HepG2 (cell line): ENCODE measurements around the gene ZMYND10. TPM values are rescaled to one million over a fixed set of nuclear protein-coding genes. Genes with fewer than 3 reads are reported as not detected.

ENCODE experiments used
- ATAC-seq: fragments of 200-7000 bp; cut with Tn5 transposase; 3 replicates; pipeline ENCODE4 v1.9.1; 2020; ENCODE audit warnings: mild to moderate bottlenecking, moderate library complexity
- BruUV-seq: library from RNA; stranded (reverse); fragments of 400-500 nt; replicated peaks from 2 replicates; lab custom pipeline; 2021; lab: Mats Ljungman, UMichigan
- CTCF ChIA-PET: fragments of 300-600 bp; formaldehyde crosslinking; extraction: SDS; loops from one replicate; lab custom pipeline; 2021; ENCODE audit warnings: low total read pairs, inconsistent platforms, low intra/inter-chr PET ratio; lab: Yijun Ruan, JAX
- POLR2A ChIA-PET: fragments of 350-600 bp; sonication (Branson Sonifier 250); formaldehyde crosslinking; loops from one replicate; lab custom pipeline; 2020; ENCODE audit warnings: antibody characterized with exemption, inconsistent platforms; lab: Yijun Ruan, JAX
- DNase-seq: peaks from one replicate; pipeline ENCODE4 v3.0.0-alpha.2; 2015; ENCODE audit warnings: low spot score
- FAIRE-seq: peaks from 3 replicates; lab custom pipeline; 2011; peaks lifted over from hg19 to GRCh38; lab: Jason Lieb, UNC
- H2AFZ ChIP-seq: one replicate; pipeline ENCODE4 v1.6.1; 2011; ENCODE audit warnings: low read length, inconsistent platforms
- H3K27ac ChIP-seq: fragments of 300-600 bp; 3 replicates; pipeline ENCODE4 v1.8.0; 2011; ENCODE audit warnings: mixed run types, mild to moderate bottlenecking, mixed read lengths, low read length, inconsistent platforms; ENCODE audit not compliant: insufficient read depth; ENCODE audit errors: extremely low read length
- H3K27me3 ChIP-seq, 2 experiments: fragments of 200-600 bp in 1 of 2; 2 replicates in 1 of 2; 3 replicates in 1 of 2; pipeline versions ENCODE4 v1.6.0 to v1.8.0; 2011; ENCODE audit warnings: low read length in 2 of 2, mild to moderate bottlenecking in 2 of 2, moderate library complexity in 2 of 2, inconsistent platforms in 1 of 2; ENCODE audit not compliant: insufficient read depth in 2 of 2, control insufficient read depth in 1 of 2
- H3K36me3 ChIP-seq, 2 experiments: fragments of 200-600 bp in 1 of 2; replicated peaks in 1 of 2; 2 replicates in 1 of 2; 3 replicates in 1 of 2; pipeline versions ENCODE4 v1.5.1 to v1.8.0; 2011; ENCODE audit warnings: low read length in 2 of 2, inconsistent platforms in 1 of 2; ENCODE audit not compliant: insufficient read depth in 2 of 2, control insufficient read depth in 1 of 2
- H3K4me1 ChIP-seq: 2 replicates; pipeline ENCODE4 v1.5.1; 2012; ENCODE audit warnings: low read length, inconsistent platforms; ENCODE audit not compliant: insufficient read depth
- H3K4me2 ChIP-seq: 2 replicates; pipeline ENCODE4 v1.6.0; 2011; ENCODE audit warnings: low read depth, low read length, inconsistent platforms
- H3K4me3 ChIP-seq, 3 experiments: fragments of 200-600 bp in 1 of 3; sonication (generic), shearing (Covaris generic) in 1 of 3; replicated peaks in 1 of 3; 2 replicates each; pipeline ENCODE4 v1.5.1; 2011 to 2016; ENCODE audit warnings: low read length in 3 of 3, inconsistent platforms in 2 of 3, low read depth in 2 of 3, mild to moderate bottlenecking in 2 of 3, control low read depth in 1 of 3, mixed read lengths in 1 of 3; ENCODE audit not compliant: insufficient read depth in 1 of 3
- H3K79me2 ChIP-seq: one replicate; pipeline ENCODE4 v1.6.1; 2011; ENCODE audit warnings: low read length, inconsistent platforms; ENCODE audit not compliant: insufficient read depth
- H3K9ac ChIP-seq: 2 replicates; pipeline ENCODE4 v1.6.0; 2011; ENCODE audit warnings: mild to moderate bottlenecking, low read depth, low read length, inconsistent platforms; ENCODE audit not compliant: insufficient read depth
- H3K9me3 ChIP-seq: 2 replicates; pipeline ENCODE4 v1.5.1; 2012; ENCODE audit warnings: mild to moderate bottlenecking, low read length
- H4K20me1 ChIP-seq: 2 replicates; pipeline ENCODE4 v1.6.0; 2011; ENCODE audit warnings: inconsistent platforms, mild to moderate bottlenecking, low read length, moderate library complexity; ENCODE audit not compliant: insufficient read depth
- GATAD1 ChIP-seq: IDR thresholded peaks from 2 replicates; pipeline ENCODE4 v1.6.1; 2016; ENCODE audit warnings: missing genetic modification reagents, missing compliant biosample characterization
- HNF4A ChIP-seq: sonication (generic); formaldehyde crosslinking; IDR thresholded peaks from 2 replicates; pipeline ENCODE4 v1.4.0; 2020; ENCODE audit warnings: missing genetic modification reagents
- HNRNPK ChIP-seq: fragments of 200-400 bp; formaldehyde crosslinking; IDR thresholded peaks from 2 replicates; pipeline ENCODE4 v1.6.1; 2018; ENCODE audit warnings: low read length, low read depth, moderate library complexity, mild to moderate bottlenecking; ENCODE audit not compliant: poor library complexity, severe bottlenecking
- HNRNPLL ChIP-seq: fragments of 200-400 bp; formaldehyde crosslinking; IDR thresholded peaks from 2 replicates; pipeline ENCODE4 v1.6.1; 2017; ENCODE audit warnings: mild to moderate bottlenecking, low read depth, low read length; ENCODE audit not compliant: poor library complexity, severe bottlenecking
- HOXA9 ChIP-seq: sonication (generic); formaldehyde crosslinking; IDR thresholded peaks from 2 replicates; pipeline ENCODE4 v1.8.1; 2022; ENCODE audit warnings: missing genetic modification reagents, mild to moderate bottlenecking, moderate library complexity, borderline replicate concordance
- MEIS1 ChIP-seq: sonication (generic); formaldehyde crosslinking; IDR thresholded peaks from 2 replicates; pipeline ENCODE4 v1.9.0; 2021; ENCODE audit warnings: mild to moderate bottlenecking, missing genetic modification reagents, moderate library complexity, borderline replicate concordance
- MLLT10 ChIP-seq: sonication (generic); formaldehyde crosslinking; IDR thresholded peaks from 2 replicates; pipeline ENCODE4 v1.4.0; 2020; ENCODE audit warnings: missing genetic modification reagents
- MTA3 ChIP-seq: sonication (generic); formaldehyde crosslinking; IDR thresholded peaks from 2 replicates; pipeline ENCODE4 v1.4.0; 2020; ENCODE audit warnings: missing genetic modification reagents
- SMAD3 ChIP-seq: sonication (generic); formaldehyde crosslinking; IDR thresholded peaks from 2 replicates; pipeline ENCODE4 v1.4.0; 2020; ENCODE audit warnings: missing genetic modification reagents
- TAF15 ChIP-seq: fragments of 200-400 bp; formaldehyde crosslinking; IDR thresholded peaks from one replicate; pipeline ENCODE4 v1.6.1; 2018; ENCODE audit warnings: mild to moderate bottlenecking, low read depth, low read length; ENCODE audit not compliant: poor library complexity, severe bottlenecking
- U2AF2 ChIP-seq: fragments of 200-400 bp; formaldehyde crosslinking; IDR thresholded peaks from 2 replicates; pipeline ENCODE4 v1.6.1; 2017; ENCODE audit warnings: low read depth, mild to moderate bottlenecking, low read length
- ZFP37 ChIP-seq: sonication (generic); formaldehyde crosslinking; IDR thresholded peaks from 2 replicates; pipeline ENCODE4 v1.4.0; 2020; ENCODE audit warnings: missing genetic modification reagents, borderline replicate concordance
- ZNF10 ChIP-seq: sonication (generic); formaldehyde crosslinking; IDR thresholded peaks from 2 replicates; pipeline ENCODE4 v1.4.0; 2020; ENCODE audit warnings: mild to moderate bottlenecking, low read depth, missing genetic modification reagents, borderline replicate concordance
- ZNF552 ChIP-seq: sonication (generic); formaldehyde crosslinking; IDR thresholded peaks from 2 replicates; pipeline ENCODE4 v1.9.0; 2022; ENCODE audit warnings: missing genetic modification reagents, mild to moderate bottlenecking, borderline replicate concordance
- WGBS: methylation state at CpG from one replicate; pipeline ENCODE4 v1.1.6; 2017; ENCODE audit warnings: low lambda C conversion rate; 5-methylcytosine and 5-hydroxymethylcytosine counted together
- in situ Hi-C: cut with HindIII; loops from 2 replicates; pipeline ENCODE4 v1.10.0; 2017; ENCODE audit warnings: low pct_unique_long_range_greater_than_20kb; ENCODE audit not compliant: extremely low pct_ligation_motif_present
- intact Hi-C: fragments of 100-400 bp; cut with micrococcal nuclease; formaldehyde crosslinking; loops from one replicate; pipeline ENCODE4 v1.10.0; 2022; ENCODE audit not compliant: unreplicated experiment
- polyA plus RNA-seq, 8 experiments: library from polyadenylated mRNA; depleted of rRNA in 3 of 8; stranded (reverse) in 7 of 8; unstranded in 1 of 8; fragments of >200 nt; fragmentation: Illumina TruSeq in 4 of 8; extraction: Trizol in 4 of 8; gene quantifications; 2 replicates each; pipeline versions ENCODE4 v1.2.1 to v1.2.3, GENCODE V29; 2011 to 2016; ENCODE audit warnings: low read depth in 4 of 8, missing spikeins in 1 of 8, mixed read lengths in 1 of 8; ENCODE audit not compliant: insufficient read depth in 1 of 8
- total RNA-seq, 5 experiments: library from RNA; depleted of rRNA; stranded (reverse); fragments of >200 nt; fragmentation: Illumina TruSeq; extraction: Trizol; gene quantifications; 2 replicates each; pipeline ENCODE4 v1.2.3, GENCODE V29; 2016; ENCODE audit warnings: low read depth in 1 of 5
- TF ChIP-seq, protein P1 (sequence below): sonication (generic); formaldehyde crosslinking; IDR thresholded peaks from 2 replicates; pipeline ENCODE4 v1.4.0; 2020; ENCODE audit warnings: mild to moderate bottlenecking, missing genetic modification reagents
- TF ChIP-seq, protein P2 (sequence below): sonication (generic); formaldehyde crosslinking; IDR thresholded peaks from 2 replicates; pipeline ENCODE4 v1.5.0; 2020; ENCODE audit warnings: missing genetic modification reagents, mild to moderate bottlenecking, borderline replicate concordance
- TF ChIP-seq, protein P3 (sequence below): IDR thresholded peaks from 2 replicates; pipeline ENCODE4 v1.6.1; 2016

Gene ZMYND10
- total and polyA plus RNA-seq, 2 of the 13 experiments (the other 11 are each of a cell fraction or from before 2014, with no cell fraction given): 0.60 to 0.74 TPM

DNA sequence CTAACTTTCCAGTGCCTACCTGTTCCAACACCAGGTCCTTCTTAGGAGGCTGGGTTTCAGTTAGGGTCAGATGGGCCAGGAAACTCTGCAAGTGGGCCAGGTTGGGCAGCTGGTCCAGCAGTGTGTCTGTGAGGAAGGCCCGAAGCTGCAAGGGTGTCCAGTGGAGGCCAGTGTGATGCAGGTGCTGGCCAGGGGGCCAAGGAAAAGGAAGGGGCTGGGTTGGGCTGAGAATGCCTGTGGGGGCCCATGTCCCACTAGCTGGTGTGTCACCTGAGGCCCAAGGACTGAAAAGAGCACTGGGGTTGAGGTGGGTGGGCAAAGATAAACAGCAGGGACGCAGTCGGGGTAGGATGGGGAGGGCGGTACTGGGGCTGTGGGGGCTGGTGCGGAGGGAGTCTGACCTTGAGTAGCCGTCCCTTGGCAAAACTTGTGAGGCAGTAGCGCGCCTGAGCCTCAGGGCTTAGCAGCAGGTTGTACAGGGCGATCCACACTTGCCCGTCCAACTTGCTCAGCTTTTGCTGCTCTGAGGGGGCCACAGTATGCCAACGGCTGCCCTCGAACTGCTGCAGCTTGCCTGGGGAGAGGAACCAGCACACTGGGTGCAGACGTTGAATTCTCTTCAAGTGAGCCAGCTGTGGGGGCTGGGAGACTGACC lies 3.4 kb downstream of the ZMYND10 start (continued):
- TF ChIP-seq U2AF2: no peak
- TF ChIP-seq, protein P1, sequence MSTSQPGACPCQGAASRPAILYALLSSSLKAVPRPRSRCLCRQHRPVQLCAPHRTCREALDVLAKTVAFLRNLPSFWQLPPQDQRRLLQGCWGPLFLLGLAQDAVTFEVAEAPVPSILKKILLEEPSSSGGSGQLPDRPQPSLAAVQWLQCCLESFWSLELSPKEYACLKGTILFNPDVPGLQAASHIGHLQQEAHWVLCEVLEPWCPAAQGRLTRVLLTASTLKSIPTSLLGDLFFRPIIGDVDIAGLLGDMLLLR (CRISPR knock-in tag): no peak
- no peak for TF ChIP-seq ZFP37 (CRISPR knock-in tag)
- no peak for TF ChIP-seq ZNF552 (CRISPR knock-in tag)
- no peak for TF ChIP-seq HNF4A (CRISPR knock-in tag)
- TF ChIP-seq, protein P2, sequence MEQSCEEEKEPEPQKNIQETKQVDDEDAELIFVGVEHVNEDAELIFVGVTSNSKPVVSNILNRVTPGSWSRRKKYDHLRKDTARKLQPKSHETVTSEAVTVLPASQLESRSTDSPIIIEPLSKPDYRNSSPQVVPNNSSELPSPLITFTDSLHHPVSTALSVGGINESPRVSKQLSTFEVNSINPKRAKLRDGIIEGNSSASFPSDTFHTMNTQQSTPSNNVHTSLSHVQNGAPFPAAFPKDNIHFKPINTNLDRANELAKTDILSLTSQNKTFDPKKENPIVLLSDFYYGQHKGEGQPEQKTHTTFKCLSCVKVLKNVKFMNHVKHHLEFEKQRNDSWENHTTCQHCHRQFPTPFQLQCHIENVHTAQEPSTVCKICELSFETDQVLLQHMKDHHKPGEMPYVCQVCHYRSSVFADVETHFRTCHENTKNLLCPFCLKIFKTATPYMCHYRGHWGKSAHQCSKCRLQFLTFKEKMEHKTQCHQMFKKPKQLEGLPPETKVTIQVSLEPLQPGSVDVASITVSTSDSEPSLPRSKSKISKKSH (CRISPR knock-in tag): no peak
- TF ChIP-seq HNRNPK: no peak
- TF ChIP-seq HOXA9 (CRISPR knock-in tag): no peak
- TF ChIP-seq SMAD3: no peak

DNA sequence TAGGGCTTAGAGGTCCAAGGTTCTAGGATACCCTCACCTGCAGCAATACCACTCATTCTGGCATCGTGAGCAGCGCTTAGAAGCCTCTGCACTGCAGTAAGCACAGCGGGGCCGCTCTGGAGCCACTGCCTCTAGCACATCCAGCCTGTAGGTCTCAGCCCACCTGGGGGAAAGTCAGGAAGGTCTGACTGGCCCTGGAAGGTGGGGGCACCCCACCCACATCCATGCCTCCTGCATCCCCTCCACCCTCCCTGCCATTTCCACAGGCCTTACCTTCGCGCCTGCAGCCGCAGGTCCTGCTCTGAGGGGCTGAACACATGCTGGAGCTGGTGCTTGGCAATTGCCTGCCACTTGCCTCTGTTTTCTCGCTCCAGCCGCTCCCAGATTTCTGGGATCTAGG lies 4.0 kb downstream of the ZMYND10 start:
- WGBS: 68% methylated on average over 7 of the region's 9 CpGs
- Histone ChIP-seq H3K4me3 (no peak overlapping the region), H2AFZ (no peak overlapping the region), H3K4me2 (no peak overlapping the region), H3K4me1 (peaks cover 60% of the 10 kb centered on the region), H3K27ac (no peak overlapping the region), H3K36me3 (no peaks in the 10 kb centered on the region), H3K9me3 (no peaks in the 10 kb centered on the region), H3K27me3 (peaks cover 1 to 2% of the 10 kb centered on the region in 2 experiments; a peak in 1 of 5 replicates), H4K20me1 (no peaks in the 10 kb centered on the region), H3K79me2 (peaks cover 3% of the 10 kb centered on the region), H3K9ac (no peak overlapping the region)
- intact Hi-C loops (loop anchor here (10.0 kb wide), 1 partner anchor 203 kb away; no protein-coding TSS in a partner anchor), in situ Hi-C loops (loop anchor here (10.0 kb wide), 1 partner anchor 203 kb away; no protein-coding TSS in a partner anchor)
- no TSS peak for BruUV-seq
- ChIA-PET POLR2A (interaction anchor here (1.4 kb wide), 1 partner anchor 14 kb away, joined by 3 read pairs; the partner anchor contains the start of gene TUSC2), CTCF (no interaction called here)
- DNase-seq (no peak), ATAC-seq (no peak), FAIRE-seq (no peak)
- TF ChIP-seq MLLT10 (CRISPR knock-in tag) (no peak), TAF15 (no peak), MTA3 (CRISPR knock-in tag) (no peak), GATAD1 (CRISPR knock-in tag) (no peak), ZNF10 (CRISPR knock-in tag) (no peak), MEIS1 (CRISPR knock-in tag) (no peak), HNRNPLL (no peak)
- TF ChIP-seq, protein P3, sequence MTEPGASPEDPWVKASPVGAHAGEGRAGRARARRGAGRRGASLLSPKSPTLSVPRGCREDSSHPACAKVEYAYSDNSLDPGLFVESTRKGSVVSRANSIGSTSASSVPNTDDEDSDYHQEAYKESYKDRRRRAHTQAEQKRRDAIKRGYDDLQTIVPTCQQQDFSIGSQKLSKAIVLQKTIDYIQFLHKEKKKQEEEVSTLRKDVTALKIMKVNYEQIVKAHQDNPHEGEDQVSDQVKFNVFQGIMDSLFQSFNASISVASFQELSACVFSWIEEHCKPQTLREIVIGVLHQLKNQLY (CRISPR knock-in tag): no peak
